Dendritic cell treated with granulocyte-macrophage colony-stimulating factor and Interleukin-4, amounts not matched to agents 40 ng/mL and 50 ng/mL, for 4 days (primary cell): ENCODE measurements around the gene PACSIN2.

Source experiments
- H3K27ac Mint-ChIP-seq: one replicate; pipeline ENCODE4 v1.8.0; 2022; ENCODE audit warnings: mild to moderate bottlenecking, mixed read lengths
- H3K27me3 Mint-ChIP-seq: one replicate; pipeline ENCODE4 v1.8.0; 2022; ENCODE audit warnings: mild to moderate bottlenecking, mixed read lengths
- H3K36me3 Mint-ChIP-seq: one replicate; pipeline ENCODE4 v1.8.0; 2022; ENCODE audit warnings: low read depth, mixed read lengths
- H3K4me1 Mint-ChIP-seq: one replicate; pipeline ENCODE4 v1.8.0; 2022; ENCODE audit warnings: low read depth, mixed read lengths
- H3K4me3 Mint-ChIP-seq: one replicate; pipeline ENCODE4 v1.8.0; 2022; ENCODE audit warnings: mild to moderate bottlenecking, moderate library complexity, mixed read lengths
- H3K9me3 Mint-ChIP-seq: one replicate; pipeline ENCODE4 v1.8.0; 2022; ENCODE audit warnings: mixed read lengths
- intact Hi-C: fragments of 100-400 bp; cut with micrococcal nuclease; formaldehyde crosslinking; loops from one replicate; pipeline ENCODE4 v1.15.0; 2022

PACSIN2 gene

DNA sequence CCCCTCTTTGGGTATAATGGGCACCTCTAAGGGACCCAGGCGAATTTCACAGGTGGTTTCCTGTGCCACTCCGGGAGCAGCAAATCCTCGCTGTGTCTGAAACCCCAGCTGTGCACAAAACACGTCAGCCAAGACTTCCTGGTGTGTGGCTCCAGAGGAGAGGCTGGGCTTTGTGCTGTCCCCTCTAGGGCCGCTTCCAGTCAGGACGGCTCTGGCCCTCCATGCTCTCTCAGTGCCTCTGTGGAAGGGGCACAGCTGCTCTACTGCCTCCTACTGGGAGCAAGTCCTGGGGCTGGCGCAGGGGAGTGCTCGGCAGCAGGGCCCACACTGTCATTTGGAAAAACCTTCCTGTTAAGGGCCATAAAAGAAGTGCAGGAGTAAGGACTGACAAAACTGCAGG is 134.1 kb downstream of the PACSIN2 start:
- peaks cover 100% of the 10 kb centered on the region for H3K36me3 Mint-ChIP-seq
- H3K27me3 Mint-ChIP-seq, result no peaks in the 10 kb centered on the region
- H3K27ac Mint-ChIP-seq, result no peak overlapping the region
- intact Hi-C loops, result no loop called here
- H3K4me1 Mint-ChIP-seq, result no peaks in the 10 kb centered on the region
- H3K9me3 Mint-ChIP-seq, result no peaks in the 10 kb centered on the region
- no peak overlapping the region for H3K4me3 Mint-ChIP-seq

DNA sequence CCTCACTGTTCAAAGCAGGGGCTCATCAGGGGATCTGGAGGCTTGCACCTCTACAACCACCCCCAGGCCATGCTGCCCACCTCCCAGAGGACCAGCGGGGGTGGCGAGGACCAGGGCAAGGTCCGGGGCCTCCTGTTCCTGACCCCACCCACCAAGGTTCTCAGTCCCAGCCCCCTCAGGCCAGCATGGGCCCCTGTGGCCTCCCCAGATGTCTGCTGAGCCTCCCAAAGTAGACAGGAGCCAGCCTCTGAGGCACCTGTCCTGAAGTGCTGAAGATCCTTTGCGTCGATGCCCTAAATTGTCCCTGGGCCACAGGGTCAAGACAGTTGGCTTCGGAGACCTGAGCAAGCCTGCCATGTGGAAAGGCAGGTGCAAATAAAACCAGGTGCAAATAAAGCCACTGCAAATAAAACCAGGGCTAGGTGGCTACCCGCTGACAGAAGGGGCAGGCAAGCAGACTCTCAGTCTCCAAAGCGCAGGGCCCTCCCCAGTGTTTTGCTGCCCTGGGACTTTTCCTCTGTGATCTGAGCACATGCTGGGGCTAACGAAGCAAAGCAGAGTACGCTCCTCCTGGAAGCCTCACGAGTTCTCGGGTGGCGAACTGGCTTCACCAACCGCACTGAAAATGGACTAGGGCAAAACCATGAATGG is 135.5 kb downstream of the PACSIN2 start:
- no peaks in the 10 kb centered on the region for H3K27me3 Mint-ChIP-seq
- H3K4me3 Mint-ChIP-seq, result no peak overlapping the region
- intact Hi-C loops, result no loop called here
- H3K36me3 Mint-ChIP-seq, result peaks cover 100% of the 10 kb centered on the region
- no peak overlapping the region for H3K27ac Mint-ChIP-seq
- no peaks in the 10 kb centered on the region for H3K4me1 Mint-ChIP-seq
- H3K9me3 Mint-ChIP-seq, result no peaks in the 10 kb centered on the region

DNA sequence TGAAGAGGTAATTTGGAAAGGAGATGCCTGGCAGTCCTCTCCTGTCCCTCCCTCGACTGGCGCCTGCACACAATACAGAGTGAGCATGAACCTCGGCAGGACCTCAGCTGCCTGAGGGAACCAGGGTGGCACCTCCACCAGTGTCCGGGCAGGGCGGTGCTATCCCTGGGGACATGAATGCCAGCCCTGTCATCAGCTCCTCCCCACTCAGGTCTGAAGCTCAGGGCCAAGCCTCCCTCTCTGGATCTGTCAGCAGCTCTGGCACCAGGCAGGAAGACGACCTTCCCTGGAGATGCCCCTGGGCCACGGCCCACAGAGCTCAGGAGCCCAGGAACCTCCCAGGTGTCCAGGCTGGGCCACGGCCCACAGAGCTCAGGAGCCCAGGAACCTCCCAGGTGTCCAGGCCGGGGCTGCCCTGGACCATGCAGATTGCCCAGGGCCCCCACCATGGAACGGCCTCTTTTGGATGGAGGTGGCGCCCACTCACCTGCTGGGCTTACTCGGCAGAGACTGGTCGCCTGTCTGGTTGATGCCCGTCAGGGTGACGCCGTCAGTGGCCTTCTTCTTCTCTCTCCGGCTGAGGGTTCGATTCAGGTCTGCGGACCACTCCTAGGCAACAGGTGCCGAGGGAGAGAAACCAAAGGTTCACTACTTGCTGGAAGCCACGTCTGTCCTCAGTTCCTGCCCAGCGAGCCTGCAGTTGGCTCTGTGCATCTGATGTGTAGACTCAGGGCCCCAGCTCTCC is 136.2 kb downstream of the PACSIN2 start:
- Mint-ChIP-seq H3K27me3 (no peaks in the 10 kb centered on the region), H3K9me3 (no peaks in the 10 kb centered on the region), H3K4me3 (no peak overlapping the region), H3K4me1 (no peaks in the 10 kb centered on the region), H3K36me3 (peaks cover 100% of the 10 kb centered on the region), H3K27ac (no peak overlapping the region)
- intact Hi-C loops, result no loop called here

DNA sequence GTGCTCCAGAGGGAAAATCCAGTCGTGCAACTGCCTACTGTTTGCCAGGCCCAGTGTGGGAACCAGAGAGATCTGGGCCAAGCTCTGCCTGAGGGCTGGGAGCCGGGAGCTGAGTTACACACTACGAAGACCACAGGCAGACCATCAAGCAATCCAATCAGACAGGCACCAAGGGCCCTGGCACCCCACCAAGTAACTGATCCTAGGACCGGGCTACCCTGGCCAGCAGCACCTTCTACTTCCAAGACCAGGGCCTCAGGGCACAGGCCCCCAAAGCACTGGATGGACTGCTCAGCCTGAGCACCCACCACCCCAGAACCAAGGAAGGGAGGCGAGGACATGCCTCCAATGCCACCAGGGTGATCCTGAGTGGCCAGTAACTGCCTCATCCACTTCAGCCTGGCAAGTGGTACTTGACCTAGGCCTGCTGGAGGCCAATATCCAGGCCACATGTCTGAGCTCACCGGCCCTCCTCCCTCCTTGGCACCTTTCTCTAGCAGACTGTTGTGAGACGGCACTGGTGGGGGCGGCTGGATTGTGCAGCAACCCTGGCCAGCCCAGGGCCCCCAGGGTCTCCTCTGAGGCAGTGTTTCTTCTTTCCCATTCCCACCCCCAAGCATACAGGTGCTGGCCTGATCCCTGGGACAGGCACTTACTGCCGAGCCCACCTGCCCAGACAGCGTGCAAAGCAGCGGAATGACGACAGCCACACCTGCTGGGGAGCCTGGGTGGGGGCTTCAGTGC is 137.2 kb downstream of the PACSIN2 start:
- no peak overlapping the region for H3K4me3 Mint-ChIP-seq
- intact Hi-C loops, result no loop called here
- H3K36me3 Mint-ChIP-seq, result peaks cover 100% of the 10 kb centered on the region
- no peaks in the 10 kb centered on the region for H3K4me1 Mint-ChIP-seq
- no peaks in the 10 kb centered on the region for H3K27me3 Mint-ChIP-seq
- no peak overlapping the region for H3K27ac Mint-ChIP-seq
- H3K9me3 Mint-ChIP-seq, result no peaks in the 10 kb centered on the region

DNA sequence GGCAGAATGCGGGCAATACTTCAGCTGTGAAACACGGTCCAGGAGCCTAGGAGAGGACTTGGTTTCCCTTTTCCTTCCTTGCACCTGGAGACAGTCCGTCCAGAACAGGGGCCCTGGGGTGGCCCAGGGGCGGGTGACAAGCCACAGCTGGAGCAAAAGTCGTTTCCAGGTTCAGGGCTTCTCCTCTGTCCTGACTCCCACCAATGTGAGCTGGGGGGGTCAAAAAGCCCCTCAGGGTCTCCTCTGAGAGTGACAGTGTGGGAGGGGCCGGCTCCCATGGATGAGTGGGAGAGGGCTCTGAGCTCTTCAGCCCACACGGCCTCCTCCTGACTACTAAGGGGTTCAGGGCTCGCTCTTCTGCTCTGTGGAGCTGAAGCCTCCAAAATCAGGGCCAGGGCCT is 137.8 kb downstream of the PACSIN2 start:
- intact Hi-C loops, result no loop called here
- H3K27ac Mint-ChIP-seq, result no peak overlapping the region
- H3K36me3 Mint-ChIP-seq, result peaks cover 100% of the 10 kb centered on the region
- H3K9me3 Mint-ChIP-seq, result no peaks in the 10 kb centered on the region
- no peaks in the 10 kb centered on the region for H3K4me1 Mint-ChIP-seq
- no peaks in the 10 kb centered on the region for H3K27me3 Mint-ChIP-seq
- no peak overlapping the region for H3K4me3 Mint-ChIP-seq

DNA sequence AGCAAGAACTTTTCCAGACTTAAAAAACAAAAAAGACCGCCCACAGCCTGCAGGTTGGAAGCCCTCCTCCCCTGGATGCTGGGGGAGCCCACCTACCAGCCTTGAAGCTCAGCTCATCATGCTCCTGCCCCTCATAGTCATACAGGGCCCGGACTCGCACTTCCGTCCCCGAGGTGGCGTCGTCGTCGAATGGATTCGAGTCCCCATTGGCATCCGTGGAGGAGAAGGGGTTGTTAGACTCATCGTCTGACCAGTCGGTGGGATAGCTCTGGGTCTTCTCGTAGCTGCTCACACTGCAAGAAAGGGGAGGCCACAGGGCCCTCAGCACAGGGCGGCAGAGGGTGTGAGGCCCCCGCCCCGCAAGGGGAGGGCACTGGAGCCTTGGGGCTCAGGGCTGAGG is 138.9 kb downstream of the PACSIN2 start:
- intact Hi-C loops, result no loop called here
- Mint-ChIP-seq H3K36me3 (peaks cover 100% of the 10 kb centered on the region), H3K4me1 (no peaks in the 10 kb centered on the region), H3K4me3 (no peak overlapping the region), H3K27me3 (no peaks in the 10 kb centered on the region), H3K9me3 (no peaks in the 10 kb centered on the region), H3K27ac (no peak overlapping the region)

DNA sequence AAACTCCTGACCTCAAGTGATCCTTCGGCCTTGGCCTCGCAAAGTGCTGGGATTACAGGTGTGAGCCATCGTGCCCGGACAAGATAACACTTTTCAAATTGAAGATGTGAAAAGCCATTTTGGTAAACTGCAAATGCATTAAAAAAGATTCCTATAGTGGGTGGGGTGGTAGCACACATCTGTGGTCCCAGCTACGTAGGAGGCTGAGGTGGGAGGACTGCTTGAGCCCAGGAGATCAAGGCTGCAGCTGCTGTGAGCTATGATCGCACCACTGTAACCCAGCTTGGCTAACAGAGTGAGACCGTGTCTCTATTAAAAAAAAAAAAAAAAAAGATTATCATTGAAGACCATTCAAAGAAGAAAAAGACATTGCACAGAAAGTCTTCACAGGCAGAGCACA is 140.9 kb downstream of the PACSIN2 start:
- H3K9me3 Mint-ChIP-seq, result no peaks in the 10 kb centered on the region
- H3K27me3 Mint-ChIP-seq, result no peaks in the 10 kb centered on the region
- H3K27ac Mint-ChIP-seq, result no peak overlapping the region
- intact Hi-C loops, result no loop called here
- no peak overlapping the region for H3K4me3 Mint-ChIP-seq
- peaks cover 100% of the 10 kb centered on the region for H3K36me3 Mint-ChIP-seq
- no peaks in the 10 kb centered on the region for H3K4me1 Mint-ChIP-seq

DNA sequence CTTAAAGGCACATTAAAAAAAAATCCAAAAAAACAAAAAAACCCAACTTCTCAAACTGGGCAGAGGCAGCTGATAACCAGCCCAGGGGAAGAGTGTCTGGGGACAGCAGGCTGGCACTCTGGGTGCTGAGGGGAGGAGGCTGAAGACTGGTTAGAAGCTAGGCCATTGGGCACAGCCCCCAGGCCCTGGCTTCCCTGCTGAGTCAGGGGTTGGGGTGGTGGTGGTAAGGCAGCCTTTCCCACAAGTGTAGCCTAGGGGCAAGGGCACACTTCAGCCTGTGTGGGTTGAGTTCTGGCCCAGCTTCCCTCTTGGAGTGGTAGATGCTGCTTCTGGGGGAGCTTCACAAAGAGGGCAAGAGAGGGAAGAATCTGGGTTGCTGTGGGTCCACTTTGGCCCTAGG is 141.6 kb downstream of the PACSIN2 start:
- intact Hi-C loops, result no loop called here
- H3K4me1 Mint-ChIP-seq, result no peaks in the 10 kb centered on the region
- H3K27ac Mint-ChIP-seq, result no peak overlapping the region
- peaks cover 100% of the 10 kb centered on the region for H3K36me3 Mint-ChIP-seq
- no peaks in the 10 kb centered on the region for H3K27me3 Mint-ChIP-seq
- H3K4me3 Mint-ChIP-seq, result no peak overlapping the region
- H3K9me3 Mint-ChIP-seq, result no peaks in the 10 kb centered on the region

DNA sequence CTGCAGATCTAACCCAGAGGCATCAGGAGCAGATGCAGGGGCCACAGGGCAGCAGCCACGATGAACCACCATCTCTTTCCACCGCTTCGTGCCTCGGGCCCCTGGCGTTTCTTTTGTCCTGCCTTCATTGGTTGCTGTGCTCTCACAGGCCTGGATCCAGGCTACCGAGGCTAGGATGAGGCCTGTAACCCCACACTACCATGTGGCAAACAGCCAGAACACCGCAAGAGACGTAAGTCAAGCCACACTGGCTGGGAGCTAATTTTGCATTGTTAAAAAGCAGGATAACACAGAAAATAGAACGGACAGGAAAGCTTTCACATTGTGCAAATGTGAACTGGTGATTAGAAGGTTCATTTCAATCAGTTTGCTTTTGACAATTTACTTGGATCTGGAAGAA is 142.1 kb downstream of the PACSIN2 start:
- no peaks in the 10 kb centered on the region for H3K9me3 Mint-ChIP-seq
- intact Hi-C loops, result no loop called here
- no peak overlapping the region for H3K4me3 Mint-ChIP-seq
- peaks cover under 1% of the 10 kb centered on the region for H3K4me1 Mint-ChIP-seq
- H3K36me3 Mint-ChIP-seq, result peaks cover 96% of the 10 kb centered on the region
- no peaks in the 10 kb centered on the region for H3K27me3 Mint-ChIP-seq
- no peak overlapping the region for H3K27ac Mint-ChIP-seq

DNA sequence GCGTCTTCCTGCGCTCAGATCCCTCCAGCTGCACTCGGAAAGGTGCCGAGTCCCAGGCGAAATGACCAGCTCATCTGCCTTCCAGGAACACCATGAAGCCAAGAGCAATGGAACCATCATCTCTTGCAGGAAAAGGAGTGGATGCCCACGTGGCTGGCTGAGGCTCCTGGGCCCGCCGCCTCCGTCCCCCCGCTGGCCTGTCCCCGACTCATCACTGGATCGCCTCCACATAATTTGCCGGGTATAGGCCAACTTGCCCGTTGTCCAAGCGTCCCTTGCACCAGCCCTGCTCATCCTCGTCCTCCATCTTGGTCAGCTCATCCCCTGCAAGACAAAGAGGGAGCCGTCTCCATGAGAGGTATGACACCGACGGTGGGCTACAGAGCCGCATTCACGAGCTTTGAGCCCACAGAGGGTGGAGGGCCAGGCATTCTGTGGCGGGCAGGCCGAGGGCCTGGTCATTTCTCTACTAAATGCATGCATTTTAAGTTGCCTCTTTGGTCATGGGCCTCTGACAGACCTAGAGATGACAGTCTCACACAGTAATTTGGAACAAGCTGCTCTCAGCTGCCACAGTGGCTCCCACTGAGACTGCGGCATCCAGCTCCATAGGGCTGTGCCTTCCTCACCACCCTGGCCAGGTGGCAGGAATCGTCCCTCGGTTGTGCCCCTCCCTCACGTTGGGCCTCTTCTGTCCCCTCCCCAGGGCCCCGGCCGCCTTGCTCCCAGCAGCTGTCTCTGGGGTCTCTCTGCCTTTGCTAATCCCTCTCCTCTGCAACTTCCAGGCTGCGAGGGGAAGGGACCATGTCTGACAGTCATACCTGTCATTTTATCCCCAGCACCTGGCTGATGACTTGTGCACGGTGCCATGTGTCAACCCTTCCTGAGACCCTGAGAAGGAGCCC is 143.6 kb downstream of the PACSIN2 start:
- H3K27ac Mint-ChIP-seq, result no peak overlapping the region
- peaks cover 88% of the 10 kb centered on the region for H3K36me3 Mint-ChIP-seq
- no peaks in the 10 kb centered on the region for H3K27me3 Mint-ChIP-seq

DNA sequence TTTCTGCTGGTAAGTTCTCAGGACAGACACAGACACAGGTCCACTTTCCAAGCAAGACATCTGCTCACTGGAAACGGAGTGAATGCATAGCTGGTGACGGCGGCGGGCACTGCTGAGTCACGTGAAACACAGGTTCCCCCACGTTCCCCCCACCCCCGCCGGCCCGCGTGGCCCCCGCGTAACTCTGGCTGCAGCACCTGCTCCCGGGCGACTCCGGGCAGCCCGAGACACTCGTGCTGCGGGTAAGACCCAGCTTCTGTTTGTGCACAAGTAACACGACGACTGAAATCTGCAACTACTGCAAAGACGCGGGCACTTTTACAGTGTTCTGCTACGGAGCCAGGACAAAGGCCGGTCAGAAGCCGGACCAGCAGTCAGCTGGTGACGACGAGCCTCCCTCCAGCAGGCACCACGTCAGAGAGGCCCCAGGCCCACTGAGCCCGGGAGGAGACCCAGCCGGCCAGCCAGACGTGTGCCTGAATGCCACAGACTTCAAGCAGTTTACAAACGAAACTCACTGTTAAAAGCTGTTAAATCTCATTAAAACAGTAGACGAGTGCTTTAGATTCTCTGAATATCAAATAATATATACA is 145.0 kb downstream of the PACSIN2 start:
- H3K27ac Mint-ChIP-seq, result no peak overlapping the region
- H3K4me1 Mint-ChIP-seq, result peaks cover 12% of the 10 kb centered on the region
- no peaks in the 10 kb centered on the region for H3K27me3 Mint-ChIP-seq
- no peak overlapping the region for H3K4me3 Mint-ChIP-seq
- no peaks in the 10 kb centered on the region for H3K9me3 Mint-ChIP-seq
- intact Hi-C loops, result no loop called here
- H3K36me3 Mint-ChIP-seq, result peaks cover 77% of the 10 kb centered on the region

More for the DNA sequence above, 143.6 kb downstream of the PACSIN2 start:
- Mint-ChIP-seq H3K4me1 (peaks cover 10% of the 10 kb centered on the region), H3K4me3 (no peak overlapping the region), H3K9me3 (no peaks in the 10 kb centered on the region)
- intact Hi-C loops, result no loop called here

DNA sequence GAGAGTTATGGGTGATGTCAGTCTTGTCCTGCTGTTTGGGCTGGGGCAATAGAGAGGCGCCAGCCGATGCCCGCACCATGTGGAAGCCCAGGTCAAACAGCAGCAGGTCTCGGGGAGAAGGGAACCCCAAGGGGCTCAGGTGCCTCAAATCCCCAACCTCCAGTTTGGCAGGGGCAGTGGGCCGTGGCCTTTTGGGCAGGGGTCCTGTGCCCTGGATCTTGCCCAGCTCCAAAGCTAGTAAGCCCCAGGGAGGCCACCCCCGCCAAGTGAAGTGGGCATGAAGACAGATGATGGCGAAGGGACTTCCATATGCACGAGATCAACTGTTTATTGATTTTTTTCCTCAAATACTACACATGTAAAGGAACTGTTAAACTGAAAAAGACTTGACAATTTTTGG is 145.5 kb downstream of the PACSIN2 start:
- Mint-ChIP-seq H3K4me3 (no peak overlapping the region), H3K4me1 (peaks cover 17% of the 10 kb centered on the region), H3K36me3 (peaks cover 72% of the 10 kb centered on the region), H3K27ac (no peak overlapping the region), H3K9me3 (no peaks in the 10 kb centered on the region), H3K27me3 (no peaks in the 10 kb centered on the region)
- intact Hi-C loops, result no loop called here

DNA sequence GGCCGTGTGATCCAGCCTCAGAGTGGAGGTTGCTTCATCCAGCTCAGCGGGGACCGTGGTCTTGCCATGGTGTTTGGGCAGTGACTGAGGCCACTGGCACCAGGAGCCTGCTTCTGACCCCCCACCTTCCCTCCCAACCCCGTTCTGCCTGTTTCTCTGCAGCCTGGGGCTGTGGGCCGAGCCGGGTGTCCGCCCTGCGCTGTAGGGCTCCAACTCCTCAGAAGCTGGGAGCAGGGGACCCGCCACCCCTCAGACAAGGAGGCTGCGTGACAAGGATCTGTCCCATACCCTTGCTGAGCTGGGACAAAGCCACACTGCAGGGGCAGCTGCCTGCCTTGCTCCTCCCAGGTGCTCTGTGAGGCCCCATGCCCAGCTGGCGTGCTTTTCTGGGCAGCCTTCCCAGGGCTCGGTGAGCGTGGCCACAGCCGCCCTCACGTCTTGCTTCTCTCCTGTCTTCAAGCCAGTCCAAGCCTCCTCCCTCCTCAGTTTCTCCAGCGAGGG is 146.1 kb downstream of the PACSIN2 start:
- Mint-ChIP-seq H3K36me3 (peaks cover 66% of the 10 kb centered on the region), H3K27ac (no peak overlapping the region), H3K4me1 (peaks cover 17% of the 10 kb centered on the region), H3K27me3 (no peaks in the 10 kb centered on the region), H3K4me3 (no peak overlapping the region), H3K9me3 (no peaks in the 10 kb centered on the region)
- intact Hi-C loops, result no loop called here
